BLaER1 treated with 17β-estradiol and CSF1 and Interleukin-3, amounts not matched to agents 10 nM and 100 nM (cell line): ENCODE results near the gene POLR2J2.
A peak's percentile ranks its signal among the peaks of the same experiment; 100 is the strongest.
"Not testable (repeated sequence)": the region's sequence is repeated elsewhere in the genome, so short reads cannot be mapped to it uniquely, and the experiment has no call there.

Source experiments
- H3K27ac ChIP-seq, 11 experiments: shearing (Covaris generic); formaldehyde crosslinking; 2 replicates each; pipeline ENCODE4 v1.8.1; 2022
- H3K27me3 ChIP-seq, 11 experiments: shearing (Covaris generic); formaldehyde crosslinking; 2 replicates each; pipeline ENCODE4 v1.8.1; 2022
- H3K36me3 ChIP-seq, 11 experiments: shearing (Covaris generic); formaldehyde crosslinking; 2 replicates each; pipeline ENCODE4 v1.8.1; 2022
- H3K4me1 ChIP-seq, 10 experiments: shearing (Covaris generic); formaldehyde crosslinking; 2 replicates each; pipeline ENCODE4 v1.8.1; 2022
- H3K4me2 ChIP-seq, 11 experiments: shearing (Covaris generic); formaldehyde crosslinking; 2 replicates each; pipeline ENCODE4 v1.8.1; 2022
- H3K4me3 ChIP-seq, 10 experiments: shearing (Covaris generic); formaldehyde crosslinking; 2 replicates each; pipeline ENCODE4 v1.8.1; 2022
- H3K9ac ChIP-seq, 11 experiments: shearing (Covaris generic); formaldehyde crosslinking; 2 replicates each; pipeline ENCODE4 v1.8.1; 2022
- H3K9me3 ChIP-seq, 11 experiments: shearing (Covaris generic); formaldehyde crosslinking; replicated peaks in 1 of 11; 2 replicates each; pipeline ENCODE4 v1.8.1; 2022
- H4K20me1 ChIP-seq, 11 experiments: shearing (Covaris generic); formaldehyde crosslinking; 2 replicates each; pipeline ENCODE4 v1.8.1; 2022

The POLR2J2 gene

GRCh38 chr7:102638848-102639247 lies 32.6 kb downstream of the POLR2J2 start:
- H3K9me3 ChIP-seq, H3K9ac ChIP-seq, H3K36me3 ChIP-seq, H3K4me1 ChIP-seq, H3K4me2 ChIP-seq, H4K20me1 ChIP-seq, H3K27me3 ChIP-seq, H3K27ac ChIP-seq, H3K4me3 ChIP-seq: not testable (repeated sequence)

- not testable (repeated sequence) for H3K4me1 ChIP-seq, H3K36me3 ChIP-seq, H3K9ac ChIP-seq, H3K9me3 ChIP-seq, H4K20me1 ChIP-seq, H3K4me3 ChIP-seq, H3K27me3 ChIP-seq, H3K27ac ChIP-seq, H3K4me2 ChIP-seq
Observed at GRCh38 chr7:102636956-102637355, 34.5 kb downstream of the POLR2J2 start.

- not testable (repeated sequence) for H3K4me1 ChIP-seq, H3K4me3 ChIP-seq, H3K9me3 ChIP-seq, H3K36me3 ChIP-seq, H4K20me1 ChIP-seq, H3K9ac ChIP-seq, H3K4me2 ChIP-seq, H3K27me3 ChIP-seq
- peak overlapping the region in 1 of 11 experiments; percentile 59; a peak in 2 of 22 replicates for H3K27ac ChIP-seq
Observed at GRCh38 chr7:102635354-102635753, 36.1 kb downstream of the POLR2J2 start.

GRCh38 chr7:102634299-102634698 lies 37.2 kb downstream of the POLR2J2 start:
- H3K36me3 ChIP-seq, H3K9ac ChIP-seq, H3K4me3 ChIP-seq, H4K20me1 ChIP-seq, H3K4me1 ChIP-seq, H3K4me2 ChIP-seq, H3K9me3 ChIP-seq, H3K27me3 ChIP-seq: not testable (repeated sequence)
- H3K27ac ChIP-seq = 0 out of 22 replicates have a peak overlapping the region, but pooled peaks of 1 of the 11 experiments have one; percentile 45

GRCh38 chr7:102630622-102631021 lies 40.8 kb downstream of the POLR2J2 start:
- not testable (repeated sequence) for H3K36me3 ChIP-seq, H3K4me1 ChIP-seq, H3K4me2 ChIP-seq, H3K9ac ChIP-seq, H3K27ac ChIP-seq, H3K27me3 ChIP-seq, H3K9me3 ChIP-seq, H3K4me3 ChIP-seq, H4K20me1 ChIP-seq

GRCh38 chr7:102627271-102627904 lies 44.1 kb downstream of the POLR2J2 start:
- not testable (repeated sequence) for H3K27ac ChIP-seq, H4K20me1 ChIP-seq, H3K4me3 ChIP-seq, H3K9ac ChIP-seq, H3K4me2 ChIP-seq, H3K27me3 ChIP-seq, H3K9me3 ChIP-seq, H3K4me1 ChIP-seq, H3K36me3 ChIP-seq

- H3K27me3 ChIP-seq, H3K4me1 ChIP-seq, H3K36me3 ChIP-seq, H3K9me3 ChIP-seq, H3K27ac ChIP-seq, H4K20me1 ChIP-seq, H3K9ac ChIP-seq, H3K4me2 ChIP-seq, H3K4me3 ChIP-seq: not testable (repeated sequence)
Observed at GRCh38 chr7:102618122-102618521, 53.3 kb downstream of the POLR2J2 start.

GRCh38 chr7:102616507-102617125 lies 54.8 kb downstream of the POLR2J2 start, which contains the start of gene RASA4:
Gene RASA4, minus strand, starts transcription at chr7:102616756. Its CDS starts 67 bp downstream, at chr7:102616689.
- not testable (repeated sequence) for H4K20me1 ChIP-seq, H3K27me3 ChIP-seq, H3K36me3 ChIP-seq, H3K9me3 ChIP-seq, H3K4me1 ChIP-seq, H3K27ac ChIP-seq
- peak within 1 kb of the TSS in 8 of 10 experiments; percentile 40 to 59 (median 48); a peak in 14 of 20 replicates for H3K4me3 ChIP-seq
- 0 out of 22 replicates have a peak within 1 kb of the TSS, but pooled peaks of 1 of the 11 experiments have one; percentile 55 for H3K9ac ChIP-seq
- peak within 1 kb of the TSS in 2 of 11 experiments; percentile 36 to 45; a peak in 3 of 22 replicates for H3K4me2 ChIP-seq
